Activated CD4-positive, alpha-beta T cell treated with anti-CD3 and anti-CD28 coated beads for 1 hour (primary cell): ENCODE data around the gene GADL1.

ENCODE experiments used
- DNase-seq: peaks from one replicate; pipeline ENCODE4 v3.0.0-alpha.2; 2020

The GADL1 gene

GRCh38 chr3:30873671-30874070, 20.8 kb downstream of the GADL1 start:
- no peak for DNase-seq

- DNase-seq: no peak
Measured at GRCh38 chr3:30872879-30873278, 21.6 kb downstream of the GADL1 start.

GRCh38 chr3:30871720-30872119, 22.7 kb downstream of the GADL1 start:
- DNase-seq: no peak

GRCh38 chr3:30864836-30865235, 29.6 kb downstream of the GADL1 start:
- no peak for DNase-seq

- DNase-seq: no peak
Measured at GRCh38 chr3:30864132-30864531, 30.3 kb downstream of the GADL1 start.

DNA sequence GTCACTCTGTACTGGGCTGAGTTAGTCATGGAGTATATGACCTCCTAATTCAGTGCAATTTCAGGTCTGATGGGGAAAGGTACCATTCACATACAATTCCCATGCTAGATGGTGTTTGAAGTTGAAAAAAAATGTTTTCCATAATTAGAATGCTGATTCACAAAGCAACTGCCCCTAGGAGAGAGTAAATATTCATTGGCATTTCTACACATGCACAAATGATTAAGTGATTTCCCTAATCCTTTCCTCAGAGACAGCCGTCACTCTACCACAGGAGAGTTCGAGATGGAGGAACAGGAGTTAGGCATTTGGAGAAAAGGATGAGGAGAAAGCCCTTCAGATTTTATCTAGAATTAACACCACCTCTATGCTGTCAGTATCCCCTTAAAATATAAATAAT, 32.5 kb downstream of the GADL1 start:
- no peak for DNase-seq

DNA sequence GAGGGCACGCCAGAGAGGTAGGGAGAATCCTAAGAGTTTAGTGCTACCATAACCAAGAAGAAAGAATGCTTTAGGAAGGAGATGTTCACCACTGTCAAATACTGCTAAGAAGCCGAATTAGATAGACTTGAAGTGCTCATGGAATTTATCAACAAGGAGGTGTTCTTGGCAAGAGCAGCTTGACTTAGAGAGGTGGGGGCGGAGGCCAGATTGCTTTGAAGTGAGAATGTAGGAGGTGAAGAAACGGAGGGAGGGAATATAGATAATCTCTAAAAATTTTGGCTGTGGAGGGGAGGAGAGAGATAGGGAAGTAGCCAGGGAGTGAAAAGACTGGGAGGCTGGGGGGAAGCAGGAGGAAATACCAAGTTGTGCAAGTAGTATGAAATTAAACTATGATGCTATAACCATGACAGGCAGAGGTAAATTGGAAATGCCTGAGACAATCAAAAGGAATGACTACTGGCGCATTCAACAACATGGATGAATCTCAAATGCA, 35.5 kb downstream of the GADL1 start:
- no peak for DNase-seq

DNA sequence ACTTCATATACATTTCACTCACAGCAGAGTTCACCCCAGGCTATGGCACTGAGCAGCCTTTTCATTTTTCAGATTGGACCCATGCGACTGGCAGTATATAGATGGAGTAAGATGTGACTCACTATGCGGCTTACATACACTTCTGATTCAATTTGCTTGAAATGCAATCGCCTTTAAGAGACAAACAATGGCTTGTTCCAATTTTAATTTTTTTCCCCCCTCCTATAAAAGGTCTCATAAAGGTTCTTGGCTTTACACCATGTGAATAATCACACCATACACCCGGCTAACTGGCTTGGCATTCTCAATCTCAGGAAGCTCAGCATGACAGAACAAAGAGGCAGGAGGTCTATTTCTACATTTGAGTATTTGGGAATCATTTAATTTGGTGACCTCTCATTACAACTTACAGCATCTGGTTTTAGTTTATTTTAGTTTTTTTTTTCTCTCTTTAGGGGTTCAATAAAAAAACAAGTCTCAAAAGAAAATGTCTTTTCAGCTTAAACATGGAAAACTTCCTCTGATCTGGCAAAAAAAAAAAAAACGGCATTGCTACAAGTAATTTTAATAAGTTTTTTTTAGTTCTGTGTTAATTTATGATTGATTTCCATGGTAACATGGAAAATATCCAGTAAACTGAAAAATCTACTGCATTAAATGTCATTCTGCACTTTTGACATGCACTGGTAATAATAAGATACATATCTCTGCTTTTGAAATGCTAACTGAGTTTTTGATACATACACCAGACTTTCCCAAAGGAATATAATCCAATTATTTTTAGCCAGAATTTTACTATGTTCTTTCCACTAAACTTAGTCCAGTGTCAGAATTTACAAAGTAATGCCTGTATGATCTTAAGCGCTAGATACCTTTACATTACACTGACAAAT, 38.8 kb downstream of the GADL1 start:
- no peak for DNase-seq

GRCh38 chr3:30852833-30853232, 41.6 kb downstream of the GADL1 start:
- no peak for DNase-seq

DNA sequence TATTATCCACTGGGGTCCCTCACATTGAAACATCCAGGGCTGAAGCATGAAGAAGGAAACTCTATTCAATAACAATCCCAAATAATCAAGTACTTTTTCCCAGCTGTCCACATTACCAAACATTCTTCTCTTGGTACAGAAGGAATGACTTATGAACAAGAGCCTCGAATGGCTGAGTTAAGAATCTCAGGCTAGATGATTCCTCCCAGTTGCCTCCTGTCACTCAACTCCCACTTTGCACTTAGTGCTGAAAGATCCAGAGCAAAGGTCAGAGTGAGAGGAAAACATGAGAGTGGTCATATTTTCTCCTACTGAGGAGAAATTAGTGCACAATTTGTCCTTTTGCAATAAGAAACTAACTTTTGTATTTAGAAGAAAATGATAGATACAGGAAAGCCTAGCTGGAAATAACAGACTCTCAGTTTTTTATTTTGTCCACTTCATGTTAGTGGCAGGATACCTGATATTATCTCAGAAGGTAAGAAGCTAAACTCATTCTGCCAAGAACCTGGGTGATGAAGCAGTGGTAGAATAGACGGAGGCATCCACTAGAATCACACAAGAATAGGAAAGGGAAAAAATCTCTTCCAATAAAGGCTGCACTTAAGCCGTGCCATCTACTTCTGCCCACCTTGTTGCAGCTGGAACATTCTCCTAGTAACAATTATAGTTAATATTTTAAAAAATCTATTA, 46.2 kb downstream of the GADL1 start:
- DNase-seq: no peak

GRCh38 chr3:30847592-30847991, 46.9 kb downstream of the GADL1 start:
- no peak for DNase-seq

DNA sequence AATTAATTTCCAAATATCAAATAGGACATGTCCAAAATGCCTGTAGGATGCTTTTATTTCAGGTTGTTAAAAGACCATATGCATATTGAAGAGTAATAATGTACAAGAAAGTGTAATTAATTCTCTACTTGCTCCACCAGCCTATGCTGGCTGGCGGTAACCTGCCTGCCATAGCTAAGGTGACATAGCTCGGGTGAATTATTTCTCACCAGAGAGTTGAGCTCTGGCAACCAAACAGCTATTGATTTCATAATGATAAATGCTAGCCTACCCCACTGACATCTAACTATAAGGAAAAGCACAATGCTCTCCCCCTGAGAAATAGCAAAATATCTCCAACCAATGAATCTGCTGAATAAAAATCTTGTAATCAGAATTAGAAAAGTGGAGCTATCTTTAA, 48.9 kb downstream of the GADL1 start:
- DNase-seq: no peak

GRCh38 chr3:30843877-30844276, 50.6 kb downstream of the GADL1 start:
- no peak for DNase-seq

- no peak for DNase-seq
Measured at GRCh38 chr3:30836141-30836540, 58.3 kb downstream of the GADL1 start.

GRCh38 chr3:30835667-30836066, 58.8 kb downstream of the GADL1 start:
- DNase-seq: no peak

DNA sequence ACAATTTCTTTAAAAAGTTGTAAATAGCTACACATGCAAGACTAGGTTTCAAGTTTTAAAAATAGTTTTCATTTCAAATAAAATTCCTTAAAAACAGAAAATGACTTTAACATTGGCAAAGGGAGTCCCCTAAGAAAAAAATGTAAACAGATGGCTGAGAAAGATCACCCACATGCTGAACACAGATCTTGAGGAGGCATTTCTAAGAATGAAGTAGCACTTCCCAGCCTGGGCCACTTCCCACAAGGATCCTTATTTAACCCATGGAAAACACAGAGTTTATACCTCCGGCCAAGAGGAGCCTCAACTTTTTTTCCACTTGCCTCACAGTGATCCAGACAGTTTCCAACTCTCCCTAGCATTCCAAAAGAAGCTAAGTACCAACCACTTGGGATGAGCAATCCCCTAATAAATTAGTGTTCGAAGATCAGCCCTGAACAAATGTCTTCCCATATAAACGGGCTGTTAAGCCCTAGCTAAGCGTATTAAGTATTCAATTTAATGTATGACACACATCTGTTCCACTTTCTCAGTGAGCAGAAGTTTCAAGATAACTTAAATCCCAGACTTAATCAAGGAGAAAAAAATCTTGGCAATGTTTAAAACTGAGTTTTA, 61.4 kb downstream of the GADL1 start:
- DNase-seq: no peak

DNA sequence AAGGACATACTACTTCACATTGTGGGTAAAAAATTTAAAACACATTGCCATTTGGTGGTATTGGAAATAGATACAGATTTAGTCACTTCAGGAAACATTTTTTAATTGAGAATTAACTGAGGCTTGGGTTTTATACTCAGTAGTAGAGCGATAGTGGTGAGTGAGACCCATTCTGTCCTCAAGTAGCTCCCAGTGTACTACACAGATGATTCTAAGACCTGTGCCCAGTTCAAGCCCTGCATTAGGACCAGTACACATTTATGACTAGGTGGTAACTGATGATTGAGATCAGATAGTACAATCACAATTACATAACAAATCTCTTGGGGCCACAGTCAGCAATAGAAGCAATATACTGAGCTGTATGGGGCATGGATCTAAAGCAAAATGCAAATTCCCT, 67.4 kb downstream of the GADL1 start:
- DNase-seq: no peak

DNA sequence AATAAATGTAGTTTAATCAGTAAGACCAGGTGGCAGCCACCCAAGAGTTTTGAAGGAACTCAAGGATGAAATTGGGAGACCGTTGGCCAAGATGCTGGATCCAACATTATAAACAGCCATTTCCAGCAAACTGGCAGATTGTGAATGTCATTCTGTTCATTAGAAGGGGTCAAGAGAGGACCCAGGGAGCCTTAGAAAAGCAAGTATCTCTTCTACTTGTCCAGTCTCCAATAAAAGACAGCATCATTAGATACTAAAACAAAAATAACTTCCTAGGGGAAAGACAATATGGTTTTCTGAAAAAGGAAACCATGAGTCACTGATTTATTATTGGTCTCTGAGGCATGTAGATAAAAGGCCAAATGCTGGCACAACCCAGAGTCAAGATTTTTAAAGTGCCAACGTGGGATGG, 67.9 kb downstream of the GADL1 start:
- no peak for DNase-seq

DNA sequence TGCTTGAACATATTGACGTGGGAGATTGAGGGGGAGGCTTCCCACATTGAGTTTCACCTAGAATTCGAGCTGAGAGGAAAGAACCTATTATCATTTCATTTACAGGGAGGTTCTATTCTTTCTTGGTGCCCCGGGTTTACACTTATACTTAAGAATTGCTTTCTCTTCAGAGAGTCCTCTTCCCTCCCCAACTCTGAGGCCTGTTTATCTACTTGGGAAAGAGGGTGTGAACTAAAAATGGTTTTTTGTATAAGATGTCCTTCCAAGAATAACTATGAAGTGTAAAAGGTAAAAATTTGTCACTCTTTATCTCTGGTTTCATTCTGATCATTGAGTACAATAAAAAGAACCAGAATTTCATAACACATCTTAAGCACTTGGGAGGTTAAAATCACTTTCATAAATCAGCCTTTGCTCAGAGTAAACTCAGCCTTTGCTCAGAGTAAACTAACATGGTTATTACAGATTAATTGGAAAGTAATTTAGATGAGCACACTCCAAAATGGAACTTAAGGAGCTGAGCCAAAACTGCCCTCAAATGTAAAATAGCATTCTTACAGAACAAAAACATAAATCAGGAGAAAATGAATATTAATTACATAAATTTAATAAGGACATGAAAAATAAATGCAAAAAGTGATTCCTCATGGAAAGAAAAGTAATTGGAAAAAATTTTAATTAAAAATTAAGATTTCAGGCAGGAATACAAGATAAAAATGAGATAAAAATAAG, 75.2 kb downstream of the GADL1 start:
- DNase-seq: no peak

- DNase-seq: no peak
Measured at GRCh38 chr3:30813734-30814133, 80.7 kb downstream of the GADL1 start.

- no peak for DNase-seq
Measured at GRCh38 chr3:30811151-30811795, 83.2 kb downstream of the GADL1 start.

DNA sequence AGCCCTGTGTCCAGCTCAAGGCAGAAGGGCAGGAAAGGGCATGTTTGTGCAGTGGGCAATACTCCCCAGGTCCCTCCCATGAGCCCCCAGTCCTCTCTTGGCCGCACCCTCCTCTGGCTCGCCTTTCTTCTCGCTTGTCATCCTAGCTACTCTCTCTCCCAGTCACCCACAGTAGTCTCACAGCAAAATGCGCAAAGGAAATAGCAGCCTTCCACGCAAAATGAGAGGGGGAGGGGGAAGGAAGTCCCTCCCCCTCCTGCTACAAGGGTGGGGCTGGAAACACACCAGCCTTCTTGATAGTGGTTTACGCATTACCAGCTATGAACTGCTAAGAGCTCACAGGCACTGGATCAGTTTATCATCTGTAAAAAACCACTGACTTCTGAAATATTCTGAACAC, 83.8 kb downstream of the GADL1 start:
- no peak for DNase-seq

- DNase-seq: no peak
Measured at GRCh38 chr3:30805695-30806094, 88.8 kb downstream of the GADL1 start.
